ENCODE measurements around the gene ISCA2. TPM values are rescaled to one million over a fixed set of nuclear protein-coding genes. Genes with fewer than 3 reads are reported as not detected.

Gene ISCA2
- total and polyA plus RNA-seq, 9 of the 15 experiments (the other 6 are each of a cell fraction or from before 2014, with no cell fraction given): 5.0 to 36.7 (median 18.1) TPM

DNA sequence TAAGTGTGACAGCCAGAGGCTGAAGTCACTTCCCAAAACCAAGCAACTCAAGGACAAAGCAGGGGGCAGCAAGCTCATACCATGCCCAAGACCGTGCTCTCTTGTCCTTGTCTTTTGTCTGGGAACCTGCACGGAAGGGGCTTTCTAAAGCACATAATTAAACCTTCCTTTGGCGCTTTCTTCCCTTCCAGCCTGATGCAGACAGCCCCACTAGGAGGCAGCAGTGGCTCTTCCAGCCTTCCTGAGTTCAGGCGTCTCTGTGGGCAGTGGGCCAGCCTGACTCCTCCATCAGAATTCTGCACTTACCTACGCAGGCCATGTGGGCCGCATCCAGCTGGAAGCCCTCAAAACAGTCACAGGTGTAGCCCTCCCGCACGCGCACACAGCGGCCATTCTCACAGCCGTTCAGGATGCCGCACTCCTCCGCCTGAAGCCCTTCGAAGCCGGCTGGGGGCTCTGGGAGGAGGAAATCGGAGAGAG, 7.6 kb downstream of the ISCA2 start:
- DNase-seq (ENCODE audit: extremely low read depth in 1 of 4, low spot score in 3 of 4): peak; percentile 19 to 60 (median 32)
- WGBS (ENCODE audit: insufficient coverage, low coverage, missing lambda C conversion rate): 39% methylated on average over 12 of the region's 16 CpGs
- in situ Hi-C loops (cut with MboI): no loop called here
- no peak overlapping the region for H3K27ac ChIP-seq (ENCODE audit: extremely low read depth, low read depth, low read length)
- peaks cover 0 to 23% of the 10 kb centered on the region in 2 experiments; a peak in 2 of 5 replicates for H3K27me3 ChIP-seq (ENCODE audit: control insufficient read depth in 2 of 2, insufficient read depth in 2 of 2, low read length in 2 of 2)
- H3K4me1 ChIP-seq (replicated peaks in 1 of 2; ENCODE audit: control insufficient read depth in 2 of 2, insufficient read depth in 2 of 2, low read length in 2 of 2): peaks cover 0 to 7% of the 10 kb centered on the region in 2 experiments; a peak in 1 of 5 replicates
- H3K36me3 ChIP-seq (ENCODE audit: control insufficient read depth, insufficient read depth, low read length): no peaks in the 10 kb centered on the region
- H3K9me3 ChIP-seq (replicated peaks; ENCODE audit: control insufficient read depth, insufficient read depth, low read depth, low read length): no peaks in the 10 kb centered on the region
- no peak overlapping the region for H3K4me2 ChIP-seq (ENCODE audit: insufficient read depth, low read length)
- POLR2A ChIA-PET: no interaction called here
- no peaks in the 10 kb centered on the region for H3K9me1 ChIP-seq (ENCODE audit: control insufficient read depth, insufficient read depth, low read length)
- H4K20me1 ChIP-seq (replicated peaks; ENCODE audit: control insufficient read depth, insufficient read depth, low read length): no peaks in the 10 kb centered on the region; the same call in 1 of the 2 replicates
- H3K9ac ChIP-seq (ENCODE audit: insufficient read depth in 1 of 2, low read depth in 2 of 2, low read length in 2 of 2): no peak overlapping the region
- BruUV-seq (replicated peaks): no TSS peak
- peak; percentile 48 for FAIRE-seq
- ATAC-seq: peak; percentile 89
- CTCF ChIA-PET (ENCODE audit: low intra/inter-chr PET ratio): interaction anchor here (1.3 kb wide), 1 partner anchor 303 kb away, joined by 4 read pairs; no protein-coding TSS in a partner anchor
- intact Hi-C loops (cut with micrococcal nuclease): loop anchor here (5.0 kb wide), 1 partner anchor 301 kb away; no protein-coding TSS in a partner anchor
- H3K4me3 ChIP-seq: no peak overlapping the region
- no peaks in the 10 kb centered on the region for H3K79me2 ChIP-seq (ENCODE audit: control insufficient read depth, insufficient read depth, low read length)
- H2AFZ ChIP-seq (ENCODE audit: low read depth, low read length): no peak overlapping the region
- TF ChIP-seq, protein P1, sequence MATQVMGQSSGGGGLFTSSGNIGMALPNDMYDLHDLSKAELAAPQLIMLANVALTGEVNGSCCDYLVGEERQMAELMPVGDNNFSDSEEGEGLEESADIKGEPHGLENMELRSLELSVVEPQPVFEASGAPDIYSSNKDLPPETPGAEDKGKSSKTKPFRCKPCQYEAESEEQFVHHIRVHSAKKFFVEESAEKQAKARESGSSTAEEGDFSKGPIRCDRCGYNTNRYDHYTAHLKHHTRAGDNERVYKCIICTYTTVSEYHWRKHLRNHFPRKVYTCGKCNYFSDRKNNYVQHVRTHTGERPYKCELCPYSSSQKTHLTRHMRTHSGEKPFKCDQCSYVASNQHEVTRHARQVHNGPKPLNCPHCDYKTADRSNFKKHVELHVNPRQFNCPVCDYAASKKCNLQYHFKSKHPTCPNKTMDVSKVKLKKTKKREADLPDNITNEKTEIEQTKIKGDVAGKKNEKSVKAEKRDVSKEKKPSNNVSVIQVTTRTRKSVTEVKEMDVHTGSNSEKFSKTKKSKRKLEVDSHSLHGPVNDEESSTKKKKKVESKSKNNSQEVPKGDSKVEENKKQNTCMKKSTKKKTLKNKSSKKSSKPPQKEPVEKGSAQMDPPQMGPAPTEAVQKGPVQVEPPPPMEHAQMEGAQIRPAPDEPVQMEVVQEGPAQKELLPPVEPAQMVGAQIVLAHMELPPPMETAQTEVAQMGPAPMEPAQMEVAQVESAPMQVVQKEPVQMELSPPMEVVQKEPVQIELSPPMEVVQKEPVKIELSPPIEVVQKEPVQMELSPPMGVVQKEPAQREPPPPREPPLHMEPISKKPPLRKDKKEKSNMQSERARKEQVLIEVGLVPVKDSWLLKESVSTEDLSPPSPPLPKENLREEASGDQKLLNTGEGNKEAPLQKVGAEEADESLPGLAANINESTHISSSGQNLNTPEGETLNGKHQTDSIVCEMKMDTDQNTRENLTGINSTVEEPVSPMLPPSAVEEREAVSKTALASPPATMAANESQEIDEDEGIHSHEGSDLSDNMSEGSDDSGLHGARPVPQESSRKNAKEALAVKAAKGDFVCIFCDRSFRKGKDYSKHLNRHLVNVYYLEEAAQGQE (IDR thresholded peaks at IDR 0.05; ENCODE audit: borderline replicate concordance): peak; percentile 21; the same call in 1 of the 2 replicates
- TF ChIP-seq, protein P1 (CRISPR knock-in tag; IDR thresholded peaks at IDR 0.05; ENCODE audit: low read depth): no peak
- TF ChIP-seq, protein P2, sequence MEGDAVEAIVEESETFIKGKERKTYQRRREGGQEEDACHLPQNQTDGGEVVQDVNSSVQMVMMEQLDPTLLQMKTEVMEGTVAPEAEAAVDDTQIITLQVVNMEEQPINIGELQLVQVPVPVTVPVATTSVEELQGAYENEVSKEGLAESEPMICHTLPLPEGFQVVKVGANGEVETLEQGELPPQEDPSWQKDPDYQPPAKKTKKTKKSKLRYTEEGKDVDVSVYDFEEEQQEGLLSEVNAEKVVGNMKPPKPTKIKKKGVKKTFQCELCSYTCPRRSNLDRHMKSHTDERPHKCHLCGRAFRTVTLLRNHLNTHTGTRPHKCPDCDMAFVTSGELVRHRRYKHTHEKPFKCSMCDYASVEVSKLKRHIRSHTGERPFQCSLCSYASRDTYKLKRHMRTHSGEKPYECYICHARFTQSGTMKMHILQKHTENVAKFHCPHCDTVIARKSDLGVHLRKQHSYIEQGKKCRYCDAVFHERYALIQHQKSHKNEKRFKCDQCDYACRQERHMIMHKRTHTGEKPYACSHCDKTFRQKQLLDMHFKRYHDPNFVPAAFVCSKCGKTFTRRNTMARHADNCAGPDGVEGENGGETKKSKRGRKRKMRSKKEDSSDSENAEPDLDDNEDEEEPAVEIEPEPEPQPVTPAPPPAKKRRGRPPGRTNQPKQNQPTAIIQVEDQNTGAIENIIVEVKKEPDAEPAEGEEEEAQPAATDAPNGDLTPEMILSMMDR (IDR thresholded peaks at IDR 0.05 in 2 of 3, conservative IDR thresholded peaks at IDR 0.05 in 1 of 3; ENCODE audit: insufficient read depth in 2 of 3, low read depth in 1 of 3, low read length in 3 of 3): peak; percentile 64 to 69 (median 65)
- TF ChIP-seq NFIC (IDR thresholded peaks at IDR 0.05): peak; percentile 65
- TF ChIP-seq SMC3 (conservative IDR thresholded peaks at IDR 0.05; ENCODE audit: insufficient read depth, low read depth, low read length): 0 out of 2 replicates have a peak, but pooled peaks have one; percentile 12
- TF ChIP-seq PCBP2 (IDR thresholded peaks at IDR 0.05; ENCODE audit: low read depth, low read length, poor library complexity, severe bottlenecking): no peak
- TF ChIP-seq RAD21 (CRISPR knock-in tag; conservative IDR thresholded peaks at IDR 0.05 in 1 of 2, IDR thresholded peaks at IDR 0.05 in 1 of 2): peak; percentile 7 to 52; a peak in 2 of 4 replicates
- TF ChIP-seq, protein P3, sequence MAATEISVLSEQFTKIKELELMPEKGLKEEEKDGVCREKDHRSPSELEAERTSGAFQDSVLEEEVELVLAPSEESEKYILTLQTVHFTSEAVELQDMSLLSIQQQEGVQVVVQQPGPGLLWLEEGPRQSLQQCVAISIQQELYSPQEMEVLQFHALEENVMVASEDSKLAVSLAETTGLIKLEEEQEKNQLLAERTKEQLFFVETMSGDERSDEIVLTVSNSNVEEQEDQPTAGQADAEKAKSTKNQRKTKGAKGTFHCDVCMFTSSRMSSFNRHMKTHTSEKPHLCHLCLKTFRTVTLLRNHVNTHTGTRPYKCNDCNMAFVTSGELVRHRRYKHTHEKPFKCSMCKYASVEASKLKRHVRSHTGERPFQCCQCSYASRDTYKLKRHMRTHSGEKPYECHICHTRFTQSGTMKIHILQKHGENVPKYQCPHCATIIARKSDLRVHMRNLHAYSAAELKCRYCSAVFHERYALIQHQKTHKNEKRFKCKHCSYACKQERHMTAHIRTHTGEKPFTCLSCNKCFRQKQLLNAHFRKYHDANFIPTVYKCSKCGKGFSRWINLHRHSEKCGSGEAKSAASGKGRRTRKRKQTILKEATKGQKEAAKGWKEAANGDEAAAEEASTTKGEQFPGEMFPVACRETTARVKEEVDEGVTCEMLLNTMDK (IDR thresholded peaks at IDR 0.05; ENCODE audit: borderline replicate concordance, insufficient read depth, low read depth, low read length, poor library complexity, severe bottlenecking): peak; percentile 15

Measured in K562 (cell line).